HG03558 (cell line): ENCODE measurements around the gene RBMS3.
"Not testable (repeated sequence)": the region's sequence is repeated elsewhere in the genome, so short reads cannot be mapped to it uniquely, and the experiment has no call there.

Source experiments
- ATAC-seq: cut with Tn5 transposase; IDR thresholded peaks from one replicate; pipeline ENCODE4 v1.9.1; 2021; ENCODE audit warnings: moderate number of reproducible peaks; ENCODE audit not compliant: unreplicated experiment; ENCODE audit errors: extremely low read depth

Gene RBMS3

GRCh38 chr3:29280404-29281093 is at the start of gene RBMS3:
TSS of gene RBMS3 (plus strand) at chr3:29281071.
- ATAC-seq: no peak

- ATAC-seq: not testable (repeated sequence)
Observed at GRCh38 chr3:29233126-29233525, 47.7 kb upstream of the RBMS3 start.

- no peak for ATAC-seq
Observed at GRCh38 chr3:29236146-29236840, 44.6 kb upstream of the RBMS3 start.

GRCh38 chr3:29239376-29239775 is 41.5 kb upstream of the RBMS3 start:
- no peak for ATAC-seq

GRCh38 chr3:29240248-29240647 is 40.6 kb upstream of the RBMS3 start:
- ATAC-seq: no peak

- no peak for ATAC-seq
Observed at GRCh38 chr3:29240887-29241286, 40.0 kb upstream of the RBMS3 start.

- ATAC-seq: no peak
Observed at GRCh38 chr3:29241855-29242254, 39.0 kb upstream of the RBMS3 start.

GRCh38 chr3:29242296-29242695 is 38.6 kb upstream of the RBMS3 start:
- no peak for ATAC-seq

- ATAC-seq: no peak
Observed at GRCh38 chr3:29245441-29245840, 35.4 kb upstream of the RBMS3 start.

- no peak for ATAC-seq
Observed at GRCh38 chr3:29247088-29247745, 33.7 kb upstream of the RBMS3 start.

GRCh38 chr3:29249829-29250345 is 31.0 kb upstream of the RBMS3 start:
- ATAC-seq: no peak

GRCh38 chr3:29255854-29256696 is 24.8 kb upstream of the RBMS3 start:
- ATAC-seq: no peak

- no peak for ATAC-seq
Observed at GRCh38 chr3:29258161-29258560, 22.7 kb upstream of the RBMS3 start.

GRCh38 chr3:29261119-29261518 is 19.8 kb upstream of the RBMS3 start:
- ATAC-seq: no peak

GRCh38 chr3:29263476-29263875 is 17.4 kb upstream of the RBMS3 start:
- no peak for ATAC-seq

- no peak for ATAC-seq
Observed at GRCh38 chr3:29265509-29266072, 15.3 kb upstream of the RBMS3 start.

- no peak for ATAC-seq
Observed at GRCh38 chr3:29267226-29267625, 13.6 kb upstream of the RBMS3 start.

- no peak for ATAC-seq
Observed at GRCh38 chr3:29268651-29269050, 12.2 kb upstream of the RBMS3 start.

- no peak for ATAC-seq
Observed at GRCh38 chr3:29270752-29271151, 10.1 kb upstream of the RBMS3 start.

GRCh38 chr3:29271475-29271874 is 9.4 kb upstream of the RBMS3 start:
- no peak for ATAC-seq
